ENCODE measurements around the gene AK4.
"Not testable (repeated sequence)": the region's sequence is repeated elsewhere in the genome, so short reads cannot be mapped to it uniquely, and the experiment has no call there.

AK4 gene

GRCh38 chr1:65148178-65148547 lies at the start of gene AK4:
TSS of gene AK4 (plus strand) at chr1:65148203. CDS start at chr1:65148408, 205 bp downstream.
- not testable (repeated sequence) for DNase-seq

DNA sequence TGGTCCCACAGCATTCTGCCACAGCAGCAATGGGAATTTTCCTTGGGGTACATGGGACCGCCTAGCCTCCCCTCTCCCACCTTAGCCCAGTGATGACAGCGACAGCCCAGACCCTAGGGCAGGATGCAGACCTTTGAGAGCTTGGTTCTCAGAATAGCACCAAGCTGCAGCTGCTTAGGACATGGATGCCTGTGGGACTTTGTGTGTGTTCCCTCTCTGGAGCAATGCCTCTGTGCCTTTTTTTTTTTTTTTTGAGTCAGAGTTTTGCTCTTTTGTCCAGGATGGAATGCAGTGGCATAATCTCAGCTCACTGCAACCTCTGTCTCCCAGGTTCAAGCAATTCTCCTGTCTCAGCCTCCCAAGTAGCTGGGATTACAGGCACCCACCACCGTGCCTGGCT lies 44.2 kb upstream of the AK4 start:
- no peak for DNase-seq

GRCh38 chr1:65104854-65105534 lies 43.0 kb upstream of the AK4 start:
- DNase-seq = no peak

DNA sequence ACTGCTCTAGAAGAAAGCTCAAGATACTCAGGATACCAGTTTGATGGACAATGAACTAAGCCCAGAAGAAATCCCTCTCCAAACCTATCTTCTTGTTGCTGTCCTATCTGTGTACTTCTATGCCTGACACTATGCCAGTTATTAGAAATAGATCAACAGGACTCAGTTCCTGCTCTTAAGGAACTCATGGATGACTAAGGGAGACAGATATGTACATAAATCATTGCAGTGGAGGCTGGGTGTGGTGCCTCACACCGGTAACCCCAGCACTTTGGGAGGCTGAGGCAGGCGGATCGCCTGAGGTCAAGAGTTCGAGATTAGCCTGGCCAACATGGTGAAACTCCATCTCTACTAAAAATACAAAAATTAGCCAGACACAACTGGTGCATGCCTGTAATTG lies 42.4 kb upstream of the AK4 start:
- no peak for DNase-seq

DNA sequence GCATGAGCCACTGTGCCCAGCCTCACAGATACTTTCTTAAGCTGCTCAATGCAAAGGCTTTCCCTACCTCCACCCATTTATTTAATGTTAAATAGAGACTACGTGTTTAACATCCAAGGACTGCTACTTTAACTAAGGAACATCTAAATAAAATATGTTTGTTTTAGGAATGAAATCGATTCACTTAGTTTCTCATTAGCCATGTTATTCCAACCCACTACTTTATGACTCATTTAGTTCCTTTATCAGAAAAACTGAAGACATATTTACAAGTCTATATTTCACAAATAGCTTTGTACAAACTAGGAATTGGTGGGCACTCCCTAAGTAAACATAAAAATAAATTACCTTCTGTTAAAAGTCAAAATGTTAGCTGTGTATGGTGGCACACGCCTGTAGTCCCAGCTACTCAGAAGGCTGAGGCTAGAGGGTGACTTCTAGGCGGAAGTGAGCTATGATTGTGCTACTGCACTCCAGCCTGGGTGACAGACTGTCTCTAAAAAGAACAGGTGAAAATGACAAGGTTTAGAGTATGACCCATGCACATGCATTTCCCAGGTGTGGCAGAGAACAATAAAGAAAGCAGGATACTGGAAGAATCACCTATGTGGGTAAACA lies 39.9 kb upstream of the AK4 start:
- no peak for DNase-seq

GRCh38 chr1:65109487-65109886 lies 38.5 kb upstream of the AK4 start:
- DNase-seq = no peak

DNA sequence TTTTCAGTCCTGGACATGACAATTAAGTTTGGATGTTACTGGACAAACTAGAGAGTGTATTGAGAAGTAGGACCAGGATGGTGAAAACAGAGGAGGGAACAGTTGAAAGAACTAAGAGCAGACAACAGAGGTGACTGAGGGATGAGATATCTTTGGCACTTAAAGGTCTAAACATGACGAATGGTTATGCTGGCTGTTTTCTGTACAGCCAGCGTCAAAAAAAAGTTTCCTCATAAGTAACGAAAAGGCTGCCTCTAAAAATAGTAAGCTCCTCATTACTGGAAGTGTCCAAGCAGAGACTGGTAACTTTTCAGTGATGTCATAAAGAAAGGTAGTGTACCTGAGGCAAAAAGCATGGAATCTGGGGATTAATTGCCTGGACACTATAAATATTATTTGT lies 35.2 kb upstream of the AK4 start:
- DNase-seq = no peak

DNA sequence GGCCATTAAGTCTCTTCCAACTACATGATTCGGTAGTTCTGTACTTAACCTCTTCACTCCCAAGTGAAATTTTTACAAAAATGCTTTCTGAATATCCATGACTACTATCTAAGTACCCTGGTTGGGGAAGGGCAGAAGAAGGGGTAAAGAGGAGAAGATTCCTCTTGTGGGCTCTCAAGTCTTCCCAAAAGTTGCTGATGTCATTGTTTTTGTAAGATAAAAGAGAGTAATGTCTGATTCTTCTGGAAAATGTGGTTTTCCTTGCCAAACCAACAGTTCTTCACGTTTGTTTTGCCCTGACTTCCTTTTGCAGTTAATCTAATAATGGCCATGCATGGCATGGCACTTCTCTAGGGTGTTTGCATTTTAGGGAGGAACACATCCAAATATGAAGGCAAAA lies 34.7 kb upstream of the AK4 start:
- no peak for DNase-seq

GRCh38 chr1:65114322-65114721 lies 33.7 kb upstream of the AK4 start:
- no peak for DNase-seq

- DNase-seq = no peak
Measured at GRCh38 chr1:65119951-65120350, 28.1 kb upstream of the AK4 start.

- DNase-seq = not testable (repeated sequence)
Measured at GRCh38 chr1:65129104-65129503, 18.9 kb upstream of the AK4 start.

GRCh38 chr1:65138524-65138923 lies 9.5 kb upstream of the AK4 start:
- no peak for DNase-seq

GRCh38 chr1:65139793-65140192 lies 8.2 kb upstream of the AK4 start:
- DNase-seq = not testable (repeated sequence)

DNA sequence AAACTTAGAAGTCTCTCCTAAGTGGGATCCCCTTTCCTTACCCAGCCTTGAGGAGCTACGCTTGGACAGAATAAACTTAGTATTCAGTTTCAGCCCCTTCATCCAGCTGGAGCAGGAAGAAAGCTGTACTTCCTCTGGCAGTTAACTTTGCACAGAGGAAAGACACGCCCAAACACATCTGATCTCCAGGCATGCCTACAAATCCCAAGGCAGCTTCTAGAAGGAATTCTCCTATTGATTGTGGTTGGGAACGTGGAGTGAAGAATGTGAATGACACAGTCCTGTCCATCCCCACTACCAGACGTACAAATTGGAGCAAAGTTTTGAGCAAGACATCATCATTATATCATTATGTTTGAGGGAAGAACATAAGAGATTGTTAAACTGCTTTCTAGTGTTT lies 6.6 kb upstream of the AK4 start:
- DNase-seq = no peak

- no peak for DNase-seq
Measured at GRCh38 chr1:65141918-65142317, 6.1 kb upstream of the AK4 start.

- DNase-seq = not testable (repeated sequence)
Measured at GRCh38 chr1:65143112-65143658, 4.8 kb upstream of the AK4 start.

- no peak for DNase-seq
Measured at GRCh38 chr1:65146908-65147423, 1.0 kb upstream of the AK4 start.

GRCh38 chr1:65147424-65148177 lies 402 bp upstream of the AK4 start:
- peak; percentile 62 for DNase-seq

DNA sequence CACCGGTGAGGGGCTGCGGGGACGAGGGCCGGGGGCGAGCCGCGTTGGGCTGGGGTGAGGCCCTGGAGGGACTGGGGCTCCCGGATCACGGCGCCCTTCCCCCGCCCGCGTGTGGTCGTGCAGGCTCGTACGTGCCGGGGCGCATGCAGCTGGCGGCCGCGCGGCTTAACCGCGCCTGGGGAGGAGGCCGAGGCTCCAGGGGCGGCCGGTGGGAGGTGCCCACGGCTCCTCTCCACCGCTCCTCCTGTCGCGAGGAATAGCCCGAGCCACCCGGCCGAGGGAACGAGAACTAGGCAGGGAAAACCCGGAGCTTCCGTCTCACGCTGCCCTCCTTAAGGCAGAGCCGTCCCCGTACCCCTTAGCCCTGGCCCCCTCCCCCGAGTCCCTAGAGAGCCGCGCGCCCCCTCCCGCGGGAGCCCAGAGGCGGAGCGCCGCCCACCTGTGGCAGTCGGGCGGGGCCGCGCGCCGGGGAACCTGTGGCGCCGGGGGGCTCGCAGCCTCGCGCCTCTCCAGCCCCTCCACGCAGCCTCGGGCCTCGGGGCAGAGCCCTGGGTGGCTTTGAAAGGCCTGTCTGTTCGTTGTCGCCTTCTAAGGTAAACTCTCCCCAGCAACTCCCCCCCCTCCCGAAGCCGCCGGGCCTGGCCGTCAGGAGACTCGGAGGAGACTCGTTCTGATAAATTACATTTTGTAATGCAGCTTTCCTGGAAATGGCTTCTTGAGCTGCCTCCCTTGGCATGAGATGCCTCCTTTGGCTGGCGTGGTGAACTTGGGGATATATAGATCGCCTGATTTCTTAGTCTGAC lies 746 bp downstream of the AK4 start:
- DNase-seq = peak; percentile 43

GRCh38 chr1:65149351-65150107 lies 1.5 kb downstream of the AK4 start:
- DNase-seq = no peak

- DNase-seq = no peak
Measured at GRCh38 chr1:65150108-65150463, 2.1 kb downstream of the AK4 start.

Data from RPMI8226 (cell line).